GM19238 (cell line): Measurements from ENCODE around the gene ADGRB3.
"Not testable (repeated sequence)": the region's sequence is repeated elsewhere in the genome, so short reads cannot be mapped to it uniquely, and the experiment has no call there.

Source experiments
- DNase-seq: peaks from one replicate; pipeline ENCODE4 v3.0.0; 2011; ENCODE audit warnings: low spot score; ENCODE audit not compliant: insufficient read length

The ADGRB3 gene

DNA sequence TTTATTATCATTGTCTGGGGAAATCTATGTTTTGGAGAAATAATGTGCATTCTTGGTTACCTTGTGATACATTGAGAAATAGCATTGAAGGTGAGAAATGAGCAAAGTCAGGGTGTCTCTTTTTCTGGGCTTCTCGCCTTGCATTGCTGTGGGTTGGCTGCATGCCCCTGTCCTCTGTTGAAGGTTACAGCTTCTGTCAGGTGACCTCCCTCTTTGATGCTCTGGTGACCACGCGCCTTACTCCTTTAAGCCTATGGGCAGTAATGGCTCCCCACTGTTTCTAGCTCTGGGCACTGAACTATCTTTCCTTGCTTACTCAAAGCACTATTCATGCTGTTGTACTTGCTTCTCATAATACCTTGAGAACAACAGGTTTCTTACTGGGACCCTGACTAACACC lies 14.6 kb downstream of the ADGRB3 start:
- no peak for DNase-seq

DNA sequence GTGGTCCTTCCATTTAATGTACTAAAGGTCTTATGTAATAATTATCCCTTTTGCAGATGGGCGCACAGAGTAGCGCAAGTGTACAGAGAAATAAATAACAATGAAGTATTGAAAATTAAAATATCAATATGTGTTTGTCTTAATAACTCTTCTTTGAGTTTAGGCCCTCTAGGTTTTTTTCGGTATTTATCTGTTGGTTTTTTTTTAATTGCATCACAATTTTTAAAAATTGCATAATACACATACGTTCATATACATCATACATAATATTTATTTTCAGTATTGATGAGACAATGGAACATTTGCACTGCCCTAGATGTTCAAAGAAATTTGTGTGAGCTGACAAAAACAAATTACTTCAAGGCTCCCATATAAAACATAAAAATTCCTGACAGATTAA lies 15.1 kb downstream of the ADGRB3 start:
- no peak for DNase-seq

DNA sequence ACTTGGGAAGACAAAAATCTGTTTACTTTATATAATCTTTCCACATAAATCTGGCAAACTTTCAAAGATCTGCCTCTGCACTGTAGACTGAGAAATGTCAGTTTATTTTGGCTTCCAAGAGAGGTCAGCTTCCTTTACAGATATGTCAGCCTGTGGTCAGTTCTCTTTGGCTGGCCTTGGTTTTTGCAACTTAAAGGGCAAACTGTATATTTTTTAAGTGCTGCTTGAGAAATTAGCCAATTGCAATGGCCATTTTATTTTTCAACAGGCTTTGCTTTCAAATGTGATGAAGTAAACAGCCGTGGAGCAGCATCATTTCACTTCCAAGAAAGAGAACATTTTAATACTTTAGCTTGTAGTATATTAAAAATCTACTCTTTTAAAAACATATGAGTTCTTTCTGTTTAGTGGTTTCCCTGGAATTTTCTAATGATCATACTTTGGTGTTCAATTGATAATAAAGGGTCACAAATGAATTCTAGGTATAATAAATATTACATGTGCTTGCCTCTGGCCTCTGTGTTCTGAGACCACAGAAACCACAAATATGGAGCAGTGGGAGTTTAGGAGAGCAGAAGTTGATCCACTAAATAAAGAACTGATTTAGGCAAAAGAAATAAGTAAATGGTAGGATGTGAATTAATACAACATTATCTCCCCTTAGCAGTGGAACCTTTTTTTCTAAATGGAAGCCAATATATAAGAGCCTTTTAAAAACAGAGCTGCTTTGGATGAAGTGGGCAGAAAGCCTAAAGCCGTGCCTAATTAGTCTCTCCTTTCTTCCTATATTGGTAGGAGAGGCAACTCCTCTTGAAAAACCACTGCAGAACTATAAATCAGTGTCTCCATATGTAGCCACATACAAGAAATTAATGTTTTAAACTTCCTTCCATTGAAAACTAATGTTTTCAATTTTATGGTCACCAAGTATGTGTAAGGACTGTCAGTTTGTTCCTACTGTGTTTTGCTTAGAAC lies 16.2 kb downstream of the ADGRB3 start:
- no peak for DNase-seq

DNA sequence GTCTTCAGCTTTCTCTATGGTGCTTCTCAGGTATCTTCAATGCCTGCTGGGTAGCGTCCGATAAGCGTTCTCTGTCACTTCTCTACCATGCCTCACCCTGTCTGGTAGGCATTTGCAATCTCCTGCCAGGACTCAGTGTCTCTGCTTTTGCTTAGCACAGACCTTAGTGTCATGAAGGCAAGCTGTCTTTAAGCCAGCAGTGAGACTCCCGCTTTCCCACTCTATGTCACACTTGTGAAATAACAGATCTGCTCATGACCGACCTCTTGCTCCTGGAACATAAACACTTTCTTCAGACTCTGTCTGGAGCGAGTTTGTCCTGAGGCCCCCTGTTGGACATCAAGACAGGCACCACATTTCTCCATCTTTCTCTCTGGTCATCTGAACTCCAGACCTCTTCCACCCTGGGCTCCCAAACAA lies 17.0 kb downstream of the ADGRB3 start:
- no peak for DNase-seq

DNA sequence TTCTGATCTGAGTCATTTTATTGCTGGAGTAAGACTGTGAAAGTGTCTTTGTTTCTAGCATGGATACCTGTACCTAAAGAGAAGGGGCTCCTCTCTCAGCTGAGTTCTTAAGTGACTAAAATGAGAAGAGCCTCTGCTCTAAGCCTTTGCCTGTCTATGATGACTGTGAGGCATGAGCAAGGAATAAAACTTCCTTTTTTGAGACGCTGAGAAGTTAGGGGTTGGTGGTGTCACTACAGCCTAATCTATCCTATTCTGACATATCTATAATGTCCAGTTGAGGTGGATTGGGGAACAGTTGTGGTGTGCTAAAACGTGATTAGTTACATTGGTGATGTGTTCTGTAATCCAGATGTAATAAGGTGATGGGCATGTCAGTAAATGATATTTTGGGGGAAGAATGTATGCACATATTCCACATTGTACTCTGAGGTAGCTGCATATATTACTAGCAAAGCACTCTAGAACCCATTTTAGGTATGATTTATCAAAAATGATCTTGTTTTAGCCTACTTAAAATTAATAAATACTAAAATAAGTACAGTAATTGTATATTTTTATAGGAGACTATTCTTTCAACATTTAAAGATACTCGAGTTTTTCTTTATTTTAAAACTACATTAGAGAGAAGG lies 18.1 kb downstream of the ADGRB3 start:
- DNase-seq = no peak

DNA sequence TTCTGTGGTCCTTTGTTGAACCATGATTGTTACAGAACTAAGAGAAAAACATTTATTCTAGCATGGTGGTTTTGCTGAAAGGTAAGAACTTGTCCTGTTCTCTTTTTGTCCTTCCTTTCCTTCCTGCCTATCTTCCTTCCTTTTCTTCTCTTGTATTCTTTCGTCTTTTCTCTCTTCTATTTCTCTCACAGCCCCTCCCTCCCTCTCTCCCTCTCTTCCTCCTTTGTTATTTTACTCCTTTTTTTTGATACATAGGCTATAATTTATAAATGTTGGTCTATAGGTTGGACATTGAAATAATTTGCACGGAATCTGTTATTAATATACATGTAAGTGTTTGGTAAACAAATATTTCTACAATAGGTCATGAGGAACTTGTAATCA lies 18.6 kb downstream of the ADGRB3 start:
- no peak for DNase-seq

DNA sequence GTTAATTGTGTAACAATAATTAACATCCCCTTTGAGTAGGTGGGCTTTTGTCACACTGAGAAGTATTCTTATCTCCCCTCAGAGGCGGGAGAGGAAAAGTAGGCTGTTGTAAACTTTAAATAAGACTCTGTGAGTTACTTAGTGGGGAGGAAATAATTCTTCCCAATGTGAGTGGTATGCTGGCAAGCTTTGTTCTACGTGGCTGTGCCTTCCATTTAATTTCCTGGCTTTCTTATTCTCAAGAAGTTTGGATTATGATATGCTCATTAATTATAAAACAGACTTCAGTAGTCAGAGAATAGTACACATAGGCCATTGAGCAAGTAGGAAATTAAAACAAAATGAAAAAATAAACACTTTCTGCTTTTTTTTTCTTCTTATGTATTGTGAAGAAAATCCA lies 19.1 kb downstream of the ADGRB3 start:
- DNase-seq = no peak

DNA sequence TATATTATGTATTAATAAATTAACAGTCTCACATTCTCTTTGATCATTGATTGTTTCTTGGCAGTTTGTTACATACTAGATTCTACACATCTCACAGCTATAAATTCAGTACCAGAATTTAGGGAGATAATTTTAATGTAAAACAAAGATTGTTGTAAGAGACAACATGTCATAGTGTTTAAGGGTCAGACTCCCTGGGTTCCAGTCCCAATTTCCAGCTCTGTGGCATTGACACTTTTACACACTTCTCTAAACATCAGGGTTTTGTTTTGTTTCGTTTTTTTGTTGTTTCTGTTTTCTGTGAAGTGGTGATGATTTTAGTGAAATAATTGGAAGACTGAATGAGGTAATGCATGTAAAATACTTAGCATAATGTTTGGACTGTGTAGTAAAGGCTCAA lies 19.9 kb downstream of the ADGRB3 start:
- no peak for DNase-seq

DNA sequence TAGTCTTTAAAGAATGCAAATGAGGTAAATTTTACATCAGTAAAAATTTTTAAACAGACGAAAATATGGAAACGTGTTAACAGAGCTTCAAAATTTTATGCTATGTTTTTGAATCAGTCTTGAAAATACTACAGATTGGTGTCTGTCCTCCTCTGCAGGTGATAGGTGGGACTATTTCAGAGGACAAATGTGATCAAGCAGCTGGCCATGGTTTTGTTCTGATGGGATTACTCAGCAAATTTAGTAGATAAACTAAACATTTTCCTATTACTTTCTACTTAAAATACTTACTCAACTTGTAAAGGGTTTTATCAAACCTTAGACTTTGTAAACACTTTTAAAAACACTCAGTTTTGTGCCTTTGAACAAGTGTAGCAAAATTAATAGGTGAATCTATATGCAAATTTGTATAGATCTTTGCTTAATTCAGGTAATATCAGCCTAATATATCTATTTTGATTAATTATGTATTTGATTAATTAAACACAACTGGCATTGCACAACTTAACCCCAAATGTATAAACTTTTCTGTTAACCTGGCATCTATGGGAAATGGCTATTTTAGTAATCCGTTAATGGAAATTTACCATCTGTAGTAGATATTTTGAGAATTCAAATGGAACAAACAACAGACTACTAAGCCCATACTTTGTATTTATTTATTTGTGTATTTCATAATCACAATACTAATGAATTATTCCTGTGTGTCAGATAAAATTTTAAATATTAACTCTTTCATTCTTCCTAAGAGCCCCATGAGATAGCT lies 22.5 kb downstream of the ADGRB3 start:
- no peak for DNase-seq

DNA sequence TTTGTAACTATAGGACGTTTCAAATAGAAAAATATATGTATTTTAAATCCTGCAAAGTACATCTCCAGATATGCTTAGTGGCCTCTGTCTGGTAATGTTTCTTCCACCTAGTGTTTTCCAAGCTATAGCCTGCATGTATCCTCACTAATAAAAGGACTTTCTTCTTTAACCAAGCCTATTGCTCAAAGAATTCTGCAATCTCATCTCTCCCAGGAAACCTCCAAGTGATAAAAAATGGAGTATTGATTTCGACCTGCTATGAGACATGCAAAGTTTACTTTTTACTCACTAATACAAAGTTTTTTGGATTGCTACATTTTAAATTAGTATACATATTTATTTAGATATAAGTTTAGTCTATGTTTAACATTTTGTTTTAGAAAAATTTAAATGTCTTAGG lies 23.3 kb downstream of the ADGRB3 start:
- no peak for DNase-seq

DNA sequence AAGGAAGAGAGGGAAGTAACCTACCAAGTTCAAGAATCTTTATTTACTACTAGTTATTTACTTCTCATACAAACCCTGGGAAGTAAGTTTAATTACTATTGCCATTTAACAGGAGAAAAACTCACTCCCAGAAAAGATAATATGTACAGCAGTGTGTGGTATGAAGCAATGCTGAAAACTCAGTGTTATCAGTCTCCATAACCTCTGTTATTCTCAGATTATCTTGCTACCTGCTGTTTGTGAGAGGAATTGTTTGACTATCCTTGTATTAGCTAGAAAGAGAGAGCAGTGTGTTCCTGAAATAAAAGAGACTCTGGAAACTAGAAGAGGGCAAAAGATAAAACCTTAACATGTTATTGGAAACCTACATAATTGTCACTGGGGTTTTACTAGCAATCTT lies 38.2 kb downstream of the ADGRB3 start:
- no peak for DNase-seq

DNA sequence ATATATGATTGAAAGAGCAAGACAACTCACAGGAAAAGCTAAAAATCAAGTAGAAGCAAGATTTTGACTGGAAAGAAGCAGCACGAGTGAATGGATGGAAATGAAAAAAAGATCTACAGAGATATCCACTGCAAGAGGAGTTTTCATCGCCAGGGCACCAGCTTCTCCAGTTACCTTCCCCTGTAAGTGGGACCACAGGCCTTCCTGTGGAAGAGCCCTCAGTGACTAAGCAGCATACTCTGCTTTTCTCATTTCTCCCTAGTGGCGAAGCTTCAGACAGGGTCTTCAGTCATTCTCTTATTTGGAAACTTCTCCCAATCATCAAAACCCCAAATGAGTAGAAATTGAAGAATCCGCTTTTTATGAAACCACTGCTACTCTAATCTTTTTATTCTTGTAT lies 40.5 kb downstream of the ADGRB3 start:
- no peak for DNase-seq

DNA sequence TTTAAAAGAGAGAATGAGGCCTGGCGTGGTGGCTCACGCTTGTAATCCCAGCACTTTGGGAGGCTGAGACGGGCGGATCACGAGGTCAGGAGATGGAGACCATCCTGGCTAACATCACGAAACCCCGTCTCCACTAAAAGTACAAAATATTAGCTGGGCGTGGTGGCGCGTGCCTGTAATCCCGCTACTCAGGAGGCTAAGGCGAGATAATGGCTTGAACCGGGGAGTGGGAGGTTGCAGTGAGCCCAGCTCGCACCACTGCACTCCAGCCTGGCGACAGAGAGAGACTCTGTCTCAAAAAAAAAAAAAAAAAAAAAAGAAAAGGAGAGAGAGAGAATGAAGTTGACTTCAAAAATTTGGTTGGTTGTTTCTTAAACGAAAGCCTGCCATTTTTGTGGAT lies 41.0 kb downstream of the ADGRB3 start:
- DNase-seq = not testable (repeated sequence)

DNA sequence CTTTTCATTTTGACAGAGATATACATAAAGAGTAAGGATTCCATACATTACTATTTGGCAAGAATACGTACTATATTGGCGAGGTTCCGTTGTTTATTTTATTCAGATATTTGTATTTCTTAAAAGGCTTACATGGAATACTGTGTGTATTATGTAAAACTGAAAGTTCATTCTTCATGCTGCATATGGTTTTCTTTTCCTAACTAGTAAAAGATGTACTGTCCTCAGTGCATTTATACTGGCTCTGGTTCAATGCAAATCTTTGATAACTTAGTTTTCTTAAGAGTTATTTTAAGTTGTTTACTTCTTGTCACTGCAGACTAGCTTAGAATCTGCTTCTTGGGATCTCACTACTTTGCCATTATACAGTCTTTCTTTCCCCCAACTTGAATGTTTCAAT lies 42.0 kb downstream of the ADGRB3 start:
- no peak for DNase-seq

DNA sequence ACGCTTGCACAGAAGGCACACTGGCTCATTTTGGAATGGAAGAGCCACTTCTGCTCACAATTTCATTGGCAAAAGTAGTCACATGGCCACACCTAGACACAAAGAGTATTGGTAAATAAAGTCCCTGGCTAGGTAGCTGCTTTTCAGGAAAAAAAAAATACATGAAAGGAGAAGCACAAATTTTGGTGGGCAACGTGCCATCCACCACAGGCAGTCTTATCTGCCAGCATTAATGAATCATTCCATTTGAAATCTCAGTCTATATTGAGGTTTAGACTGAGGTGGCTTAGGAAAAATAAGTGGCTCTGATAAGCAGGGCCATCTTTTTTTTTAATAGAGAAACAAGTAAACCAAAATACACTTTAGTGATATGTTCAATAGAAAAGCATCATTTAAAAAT lies 44.3 kb downstream of the ADGRB3 start:
- DNase-seq = no peak

DNA sequence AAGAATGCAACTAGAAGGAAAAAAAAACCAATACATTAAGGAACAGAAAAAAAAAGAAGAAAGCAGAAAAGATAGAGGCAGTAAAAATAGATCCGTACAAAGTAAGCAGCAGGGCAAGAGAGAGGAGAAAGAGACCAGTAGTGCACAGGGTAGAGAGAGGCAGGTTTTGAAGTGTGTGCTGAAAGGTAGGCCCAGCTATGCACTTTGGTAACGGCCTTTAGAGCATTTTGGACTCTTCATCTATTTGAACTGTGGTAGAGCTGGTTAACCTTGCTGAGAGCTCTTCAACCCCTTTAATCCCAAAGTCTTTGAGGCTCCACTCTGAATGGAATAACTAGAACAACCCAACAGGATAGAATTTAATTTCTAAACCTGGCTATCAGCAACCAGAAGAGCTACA lies 45.2 kb downstream of the ADGRB3 start:
- DNase-seq = no peak

DNA sequence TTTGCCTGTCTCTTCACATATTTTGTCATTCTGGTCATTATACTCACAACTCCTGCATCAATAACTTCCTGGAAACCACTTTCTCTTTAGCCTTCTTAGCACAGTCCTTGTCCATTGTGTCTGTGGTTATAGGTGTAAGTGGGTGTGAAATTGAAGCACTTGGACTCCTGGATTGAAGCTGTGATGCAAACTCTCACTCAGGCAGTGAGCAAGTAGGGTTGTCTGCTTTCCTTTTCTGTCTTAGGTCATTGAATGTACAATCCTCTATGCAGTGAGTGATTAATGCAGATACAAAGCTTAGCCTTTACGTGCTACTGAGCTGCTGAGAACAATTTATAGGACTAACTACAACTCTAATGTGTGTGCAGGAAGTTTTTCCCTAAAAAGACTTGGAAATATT lies 54.8 kb downstream of the ADGRB3 start:
- DNase-seq = no peak

DNA sequence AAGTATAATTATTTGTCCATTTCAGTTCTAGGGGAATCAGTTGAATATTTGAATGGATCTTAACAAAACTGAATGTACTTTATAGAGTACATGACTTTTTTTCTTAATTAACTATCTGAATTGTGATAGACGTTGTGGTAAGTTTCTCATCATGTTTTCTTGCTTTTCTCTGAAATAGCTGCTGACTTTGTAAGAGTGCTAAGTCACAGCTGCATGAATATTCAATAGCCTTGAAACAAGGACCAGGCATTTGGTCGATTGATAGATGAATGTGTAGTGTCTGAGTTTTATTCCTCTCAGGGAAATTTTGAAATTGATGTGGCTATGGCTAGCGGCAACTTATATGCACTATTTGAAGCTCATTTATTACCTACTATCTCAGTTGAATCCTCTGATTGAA lies 56.0 kb downstream of the ADGRB3 start:
- DNase-seq = no peak

DNA sequence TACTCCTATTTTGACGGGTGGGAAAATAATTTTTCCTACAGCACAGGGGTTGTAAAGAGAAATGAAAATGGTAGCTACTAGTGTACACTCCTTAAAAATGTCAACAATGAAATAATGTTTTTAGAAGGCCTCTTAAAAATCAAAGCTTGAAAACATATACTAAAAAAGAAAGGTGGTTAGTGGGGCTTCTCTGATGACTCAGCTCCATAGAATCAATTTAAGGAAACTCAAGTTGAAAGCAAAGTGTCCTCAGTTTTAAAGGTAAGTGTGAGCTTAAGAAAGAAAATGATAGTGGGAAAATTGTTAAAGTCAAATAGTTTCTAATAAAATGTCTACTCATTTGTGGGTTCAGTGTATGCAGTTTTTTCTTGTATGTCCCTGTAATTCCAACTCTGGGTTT lies 58.2 kb downstream of the ADGRB3 start:
- DNase-seq = no peak

DNA sequence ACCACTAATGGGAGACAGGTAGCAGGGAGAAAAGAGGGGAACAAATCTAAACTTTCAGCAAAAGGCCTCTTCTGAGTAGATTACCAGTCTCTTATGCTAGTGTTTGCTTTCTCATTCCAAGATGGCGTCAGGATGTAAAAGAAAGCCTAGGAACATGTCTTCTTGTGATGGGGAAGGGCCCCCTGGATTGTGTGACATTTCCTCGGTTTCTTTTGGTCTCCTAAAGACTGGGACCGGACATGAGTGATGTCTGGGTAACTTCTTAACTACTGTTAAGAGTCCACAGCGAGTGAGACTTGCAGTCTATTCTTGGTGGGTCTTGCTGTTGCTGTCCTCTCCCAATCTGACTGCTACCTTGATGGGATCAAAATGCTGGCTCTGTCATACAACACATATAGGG lies 60.3 kb downstream of the ADGRB3 start:
- no peak for DNase-seq

DNA sequence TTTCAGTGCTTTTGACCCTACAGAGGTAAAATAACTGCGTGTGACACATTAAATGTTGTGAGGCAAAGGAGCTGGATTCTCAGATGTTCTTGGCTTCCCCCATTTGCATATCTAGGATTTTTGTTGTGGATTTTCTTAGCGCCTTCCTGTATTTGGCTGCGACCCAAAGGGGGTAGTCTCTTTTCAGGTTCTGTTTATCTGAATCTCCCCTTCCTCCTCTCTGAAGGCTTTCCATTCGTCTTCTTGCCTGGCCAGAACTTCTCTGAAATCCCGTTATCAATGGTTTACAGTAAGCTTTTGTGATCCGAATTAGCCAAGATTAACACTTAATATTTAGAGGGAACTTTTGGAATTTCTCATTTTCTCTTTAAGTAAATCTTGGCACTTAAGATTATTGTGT lies 60.8 kb downstream of the ADGRB3 start:
- DNase-seq = no peak

DNA sequence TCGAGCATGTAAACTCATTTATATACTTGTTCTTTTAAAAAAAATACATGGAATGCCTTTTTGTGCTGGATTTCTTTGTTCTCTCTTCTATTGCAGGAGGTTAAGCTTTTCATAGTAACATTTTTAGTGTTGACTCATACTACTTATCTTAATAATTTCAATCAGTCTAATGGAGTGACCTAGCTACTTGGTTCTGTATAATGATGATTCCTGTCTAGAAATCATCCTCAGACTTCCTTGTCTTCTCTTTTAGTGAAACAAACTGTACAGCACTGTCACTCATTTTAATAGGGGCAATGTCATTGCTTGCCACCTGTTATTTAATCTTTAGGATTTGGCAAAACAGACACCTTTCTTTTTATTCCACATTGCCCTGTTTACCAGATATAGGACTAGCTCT lies 62.3 kb downstream of the ADGRB3 start:
- no peak for DNase-seq
